HEK293 (cell line): ENCODE measurements around the gene CAMKMT.

Experiments
- CTCF ChIA-PET: fragments of 350-600 bp; formaldehyde crosslinking; extraction: SDS; loops from one replicate; lab custom pipeline; 2021; ENCODE audit warnings: antibody characterized with exemption; lab: Yijun Ruan, JAX
- POLR2A ChIA-PET: fragments of 300-600 bp; formaldehyde crosslinking; extraction: SDS; loops from one replicate; lab custom pipeline; 2020; ENCODE audit warnings: antibody characterized with exemption, inconsistent platforms; lab: Yijun Ruan, JAX
- H3K27ac ChIP-seq: fragments of 200-500 bp; sonication (Bioruptor generic); 2 replicates; pipeline ENCODE4 v1.5.1; 2014; ENCODE audit warnings: low read depth, low read length, control low read depth, inconsistent platforms; ENCODE audit errors: extremely low read depth
- H3K36me3 ChIP-seq, 2 experiments: fragments of 200-500 bp in 1 of 2; sonication (Bioruptor generic) in 1 of 2; 1 replicate in 1 of 2; 2 replicates in 1 of 2; pipeline ENCODE4 v1.5.1; 2014 to 2017; ENCODE audit warnings: inconsistent platforms in 2 of 2, low read length in 2 of 2; ENCODE audit not compliant: control insufficient read depth in 2 of 2, insufficient read depth in 1 of 2
- H3K4me1 ChIP-seq: fragments of 200-500 bp; sonication (Bioruptor generic); 2 replicates; pipeline ENCODE4 v1.5.1; 2014; ENCODE audit warnings: mild to moderate bottlenecking, low read length, inconsistent platforms; ENCODE audit not compliant: control insufficient read depth, insufficient read depth
- H3K4me3 ChIP-seq: 2 replicates; pipeline ENCODE4 v1.5.1; 2011; ENCODE audit warnings: low read depth, mild to moderate bottlenecking, control low read depth, low read length, moderate library complexity
- H3K9me3 ChIP-seq: fragments of 200-500 bp; sonication (Bioruptor generic); 2 replicates; pipeline ENCODE4 v1.5.1; 2014; ENCODE audit warnings: low read depth, low read length, inconsistent platforms; ENCODE audit not compliant: control insufficient read depth, insufficient read depth
- BCL11B ChIP-seq: fragments of 450-650 bp; formaldehyde crosslinking; IDR thresholded peaks from 2 replicates; pipeline ENCODE4 v1.5.1; 2016; ENCODE audit warnings: low read depth, missing biosample characterization, missing genetic modification characterization
- HOXD13 ChIP-seq: sonication (generic); formaldehyde crosslinking; IDR thresholded peaks from 2 replicates; pipeline ENCODE4 v1.8.0; 2022; ENCODE audit warnings: missing genetic modification reagents, borderline replicate concordance
- ZBTB1 ChIP-seq: fragments of 450-650 bp; formaldehyde crosslinking; IDR thresholded peaks from 2 replicates; pipeline ENCODE4 v1.5.1; 2016; ENCODE audit warnings: missing biosample characterization, missing genetic modification characterization
- ZBTB26 ChIP-seq: fragments of 450-650 bp; formaldehyde crosslinking; optimal IDR thresholded peaks from 2 replicates; pipeline ENCODE3; 2016; ENCODE audit warnings: missing biosample characterization, mild to moderate bottlenecking, missing genetic modification characterization
- ZFP41 ChIP-seq: fragments of 450-650 bp; formaldehyde crosslinking; IDR thresholded peaks from 2 replicates; pipeline ENCODE4 v1.5.1; 2016; ENCODE audit warnings: missing biosample characterization, missing genetic modification characterization, borderline replicate concordance
- ZNF10 ChIP-seq: fragments of 450-650 bp; formaldehyde crosslinking; IDR thresholded peaks from 2 replicates; pipeline ENCODE4 v1.5.1; 2017; ENCODE audit warnings: missing biosample characterization, missing genetic modification characterization
- ZNF16 ChIP-seq: fragments of 450-650 bp; formaldehyde crosslinking; IDR thresholded peaks from 2 replicates; pipeline ENCODE4 v1.5.1; 2016; ENCODE audit warnings: low read depth, missing biosample characterization, missing genetic modification characterization
- ZNF426 ChIP-seq: fragments of 450-650 bp; formaldehyde crosslinking; IDR thresholded peaks from 2 replicates; pipeline ENCODE4 v1.5.1; 2017; ENCODE audit warnings: missing biosample characterization, missing genetic modification characterization, mild to moderate bottlenecking, inconsistent platforms, moderate library complexity
- ZNF433 ChIP-seq: fragments of 450-650 bp; formaldehyde crosslinking; IDR thresholded peaks from 2 replicates; pipeline ENCODE4 v1.5.1; 2016; ENCODE audit warnings: missing biosample characterization, missing genetic modification characterization, low read depth
- ZNF514 ChIP-seq: fragments of 450-650 bp; formaldehyde crosslinking; IDR thresholded peaks from 2 replicates; pipeline ENCODE4 v1.5.1; 2016; ENCODE audit warnings: missing biosample characterization, missing genetic modification characterization
- ZNF555 ChIP-seq: fragments of 450-650 bp; formaldehyde crosslinking; conservative IDR thresholded peaks from 2 replicates; pipeline ENCODE4 v1.5.1; 2017; ENCODE audit warnings: missing biosample characterization, mild to moderate bottlenecking, missing genetic modification characterization, inconsistent platforms
- ZNF621 ChIP-seq: fragments of 450-650 bp; formaldehyde crosslinking; IDR thresholded peaks from 2 replicates; pipeline ENCODE4 v1.5.1; 2017; ENCODE audit warnings: missing biosample characterization, missing genetic modification characterization
- ZNF624 ChIP-seq: fragments of 450-650 bp; formaldehyde crosslinking; IDR thresholded peaks from 2 replicates; pipeline ENCODE4 v1.5.1; 2017; ENCODE audit warnings: missing biosample characterization, missing genetic modification characterization
- ZNF626 ChIP-seq: fragments of 450-650 bp; sonication (Bioruptor Pico); formaldehyde crosslinking; IDR thresholded peaks from 2 replicates; pipeline ENCODE4 v1.5.1; 2018; ENCODE audit warnings: missing biosample characterization, missing genetic modification characterization, inconsistent platforms
- ZNF639 ChIP-seq: fragments of 450-650 bp; formaldehyde crosslinking; IDR thresholded peaks from 2 replicates; pipeline ENCODE4 v1.5.1; 2016; ENCODE audit warnings: missing biosample characterization, missing genetic modification characterization
- ZNF830 ChIP-seq: fragments of 450-650 bp; IDR thresholded peaks from 2 replicates; pipeline ENCODE4 v1.5.0; 2018; ENCODE audit warnings: missing biosample characterization, missing genetic modification characterization, low read depth, mild to moderate bottlenecking, moderate library complexity
- ZSCAN4 ChIP-seq: fragments of 450-650 bp; formaldehyde crosslinking; IDR thresholded peaks from 2 replicates; pipeline ENCODE4 v1.5.1; 2017; ENCODE audit warnings: missing biosample characterization, missing genetic modification characterization
- ZXDB ChIP-seq: fragments of 450-650 bp; formaldehyde crosslinking; IDR thresholded peaks from 2 replicates; pipeline ENCODE4 v1.5.1; 2016; ENCODE audit warnings: missing biosample characterization, missing genetic modification characterization
- TF ChIP-seq, protein P1 (sequence below): fragments of 450-650 bp; formaldehyde crosslinking; IDR thresholded peaks from 2 replicates; pipeline ENCODE4 v1.5.1; 2016; ENCODE audit warnings: missing biosample characterization, missing genetic modification characterization

CAMKMT gene

GRCh38 chr2:44537264-44537663 lies 175.5 kb downstream of the CAMKMT start:
- H3K9me3 ChIP-seq = no peaks in the 10 kb centered on the region
- CTCF ChIA-PET = interaction anchor here (0.8 kb wide), 1 partner anchor 57 kb away, joined by 5 read pairs; no protein-coding TSS in a partner anchor
- TF ChIP-seq ZNF621 (no peak), ZFP41 (no peak), ZNF433 (tag by site-specific recombination) (no peak), ZNF10 (tag by site-specific recombination) (no peak), ZNF830 (no peak), HOXD13 (no peak), ZNF626 (tag by site-specific recombination) (no peak), ZNF426 (no peak), ZNF555 (tag by site-specific recombination) (no peak), ZNF16 (tag by site-specific recombination) (no peak), ZXDB (tag by site-specific recombination) (no peak), BCL11B (tag by site-specific recombination) (no peak), ZBTB26 (no peak), ZBTB1 (tag by site-specific recombination) (no peak), ZNF624 (tag by site-specific recombination) (no peak), ZNF514 (no peak)
- TF ChIP-seq, protein P1, sequence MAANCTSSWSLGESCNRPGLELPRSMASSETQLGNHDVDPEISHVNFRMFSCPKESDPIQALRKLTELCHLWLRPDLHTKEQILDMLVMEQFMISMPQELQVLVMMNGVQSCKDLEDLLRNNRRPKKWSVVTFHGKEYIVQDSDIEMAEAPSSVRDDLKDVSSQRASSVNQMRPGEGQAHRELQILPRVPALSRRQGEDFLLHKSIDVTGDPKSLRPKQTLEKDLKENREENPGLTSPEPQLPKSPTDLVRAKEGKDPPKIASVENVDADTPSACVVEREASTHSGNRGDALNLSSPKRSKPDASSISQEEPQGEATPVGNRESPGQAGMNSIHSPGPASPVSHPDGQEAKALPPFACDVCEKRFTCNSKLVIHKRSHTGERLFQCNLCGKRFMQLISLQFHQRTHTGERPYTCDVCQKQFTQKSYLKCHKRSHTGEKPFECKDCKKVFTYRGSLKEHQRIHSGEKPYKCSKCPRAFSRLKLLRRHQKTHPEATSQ = no peak
- POLR2A ChIA-PET = no interaction called here
- no peaks in the 10 kb centered on the region for H3K4me1 ChIP-seq
- no peak overlapping the region for H3K4me3 ChIP-seq
- H3K36me3 ChIP-seq = no peaks in the 10 kb centered on the region
- H3K27ac ChIP-seq = no peak overlapping the region

GRCh38 chr2:44542520-44542919 lies 180.8 kb downstream of the CAMKMT start:
- Histone ChIP-seq H3K9me3 (no peaks in the 10 kb centered on the region), H3K4me1 (peaks cover 18% of the 10 kb centered on the region), H3K36me3 (no peaks in the 10 kb centered on the region), H3K4me3 (no peak overlapping the region), H3K27ac (no peak overlapping the region)
- TF ChIP-seq ZNF639 (no peak), ZSCAN4 (peak; percentile 66)
- ChIA-PET CTCF (no interaction called here), POLR2A (no interaction called here)
